ENCODE measurements around the gene KIF5C. TPM values are rescaled to one million over a fixed set of nuclear protein-coding genes. Genes with fewer than 3 reads are reported as not detected.

The KIF5C gene
- total and polyA plus RNA-seq, 4 donors, result 0.06 to 0.25 (median 0.14) TPM

GRCh38 chr2:148939271-148939670 is 64.2 kb downstream of the KIF5C start:
- TF ChIP-seq SP1 (IDR thresholded peaks at IDR 0.05), result no peak
- no peak for TF ChIP-seq ATF3 (IDR thresholded peaks at IDR 0.05)
- no peak for TF ChIP-seq FOXA2 (IDR thresholded peaks at IDR 0.05)
- TF ChIP-seq MAX (IDR thresholded peaks at IDR 0.05), result no peak
- TF ChIP-seq HNF4A (conservative IDR thresholded peaks at IDR 0.05), result no peak
- no peak for TF ChIP-seq CTCF (IDR thresholded peaks at IDR 0.05; ENCODE audit: low read depth, low read length, missing input control)
- TF ChIP-seq RXRA (IDR thresholded peaks at IDR 0.05), result no peak
- TF ChIP-seq TAF1 (conservative IDR thresholded peaks at IDR 0.05), result no peak
- TF ChIP-seq JUND (IDR thresholded peaks at IDR 0.05), result no peak
- TF ChIP-seq EGR1 (IDR thresholded peaks at IDR 0.05; ENCODE audit: low read depth in 2 of 2), result no peak
- no peak for TF ChIP-seq RAD21 (IDR thresholded peaks at IDR 0.05)
- no peaks in the 10 kb centered on the region for H3K4me1 ChIP-seq (ENCODE audit: control insufficient read depth in 4 of 4, insufficient read depth in 4 of 4, low read length in 3 of 4)
- no peak overlapping the region for H3K4me3 ChIP-seq (ENCODE audit: low read depth in 1 of 3, low read length in 3 of 3)
- no peak overlapping the region for H3K9ac ChIP-seq (ENCODE audit: low read depth in 1 of 2, low read length in 2 of 2)
- H3K36me3 ChIP-seq (ENCODE audit: control insufficient read depth in 4 of 4, insufficient read depth in 3 of 4, low read depth in 1 of 4, low read length in 3 of 4), result no peaks in the 10 kb centered on the region
- H3K27me3 ChIP-seq (ENCODE audit: control insufficient read depth in 4 of 4, insufficient read depth in 4 of 4, low read length in 3 of 4), result no peaks in the 10 kb centered on the region
- no peaks in the 10 kb centered on the region for H3K9me3 ChIP-seq (ENCODE audit: control insufficient read depth in 4 of 4, low read length in 3 of 4)
- no peak overlapping the region for H3K27ac ChIP-seq (ENCODE audit: low read depth in 1 of 2, low read length in 2 of 2)
- no peak for DNase-seq (ENCODE audit: low spot score)

GRCh38 chr2:148943097-148943496 is 68.1 kb downstream of the KIF5C start:
- Histone ChIP-seq H3K27me3 (ENCODE audit: control insufficient read depth in 4 of 4, insufficient read depth in 4 of 4, low read length in 3 of 4) (no peaks in the 10 kb centered on the region), H3K9ac (ENCODE audit: low read depth in 1 of 2, low read length in 2 of 2) (no peak overlapping the region), H3K4me1 (ENCODE audit: control insufficient read depth in 4 of 4, insufficient read depth in 4 of 4, low read length in 3 of 4) (no peaks in the 10 kb centered on the region), H3K36me3 (ENCODE audit: control insufficient read depth in 4 of 4, insufficient read depth in 3 of 4, low read depth in 1 of 4, low read length in 3 of 4) (no peaks in the 10 kb centered on the region), H3K4me3 (ENCODE audit: low read depth in 1 of 3, low read length in 3 of 3) (no peak overlapping the region), H3K27ac (ENCODE audit: low read depth in 1 of 2, low read length in 2 of 2) (no peak overlapping the region), H3K9me3 (ENCODE audit: control insufficient read depth in 4 of 4, low read length in 3 of 4) (no peaks in the 10 kb centered on the region)
- DNase-seq (ENCODE audit: low spot score), result no peak
- TF ChIP-seq HNF4G (IDR thresholded peaks at IDR 0.05) (no peak), ATF3 (IDR thresholded peaks at IDR 0.05) (no peak), CTCF (IDR thresholded peaks at IDR 0.05; ENCODE audit: low read depth, low read length, missing input control) (no peak), YY1 (IDR thresholded peaks at IDR 0.05) (no peak), JUND (IDR thresholded peaks at IDR 0.05) (no peak), FOXA2 (IDR thresholded peaks at IDR 0.05) (no peak), HNF4A (conservative IDR thresholded peaks at IDR 0.05) (no peak), RAD21 (IDR thresholded peaks at IDR 0.05) (no peak), REST (IDR thresholded peaks at IDR 0.05) (no peak), NR2F2 (IDR thresholded peaks at IDR 0.05) (no peak), SP1 (IDR thresholded peaks at IDR 0.05) (no peak)
- 78% methylated on average over 3 of the region's 3 CpGs for WGBS
